GM12873 (cell line): ENCODE data around the gene FRRS1.
A peak's percentile ranks its signal among the peaks of the same experiment; 100 is the strongest.

Experiments used
- TF ChIP-seq, protein P1 (sequence below): IDR thresholded peaks from 2 replicates; pipeline ENCODE4 v1.5.1; 2012; ENCODE audit warnings: low read depth, mild to moderate bottlenecking, moderate library complexity, low read length, control low read depth; ENCODE audit not compliant: insufficient read depth; ENCODE audit errors: missing control alignments

FRRS1 gene

GRCh38 chr1:99745061-99745460, 21.4 kb downstream of the FRRS1 start:
- TF ChIP-seq, protein P1, sequence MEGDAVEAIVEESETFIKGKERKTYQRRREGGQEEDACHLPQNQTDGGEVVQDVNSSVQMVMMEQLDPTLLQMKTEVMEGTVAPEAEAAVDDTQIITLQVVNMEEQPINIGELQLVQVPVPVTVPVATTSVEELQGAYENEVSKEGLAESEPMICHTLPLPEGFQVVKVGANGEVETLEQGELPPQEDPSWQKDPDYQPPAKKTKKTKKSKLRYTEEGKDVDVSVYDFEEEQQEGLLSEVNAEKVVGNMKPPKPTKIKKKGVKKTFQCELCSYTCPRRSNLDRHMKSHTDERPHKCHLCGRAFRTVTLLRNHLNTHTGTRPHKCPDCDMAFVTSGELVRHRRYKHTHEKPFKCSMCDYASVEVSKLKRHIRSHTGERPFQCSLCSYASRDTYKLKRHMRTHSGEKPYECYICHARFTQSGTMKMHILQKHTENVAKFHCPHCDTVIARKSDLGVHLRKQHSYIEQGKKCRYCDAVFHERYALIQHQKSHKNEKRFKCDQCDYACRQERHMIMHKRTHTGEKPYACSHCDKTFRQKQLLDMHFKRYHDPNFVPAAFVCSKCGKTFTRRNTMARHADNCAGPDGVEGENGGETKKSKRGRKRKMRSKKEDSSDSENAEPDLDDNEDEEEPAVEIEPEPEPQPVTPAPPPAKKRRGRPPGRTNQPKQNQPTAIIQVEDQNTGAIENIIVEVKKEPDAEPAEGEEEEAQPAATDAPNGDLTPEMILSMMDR = no peak

DNA sequence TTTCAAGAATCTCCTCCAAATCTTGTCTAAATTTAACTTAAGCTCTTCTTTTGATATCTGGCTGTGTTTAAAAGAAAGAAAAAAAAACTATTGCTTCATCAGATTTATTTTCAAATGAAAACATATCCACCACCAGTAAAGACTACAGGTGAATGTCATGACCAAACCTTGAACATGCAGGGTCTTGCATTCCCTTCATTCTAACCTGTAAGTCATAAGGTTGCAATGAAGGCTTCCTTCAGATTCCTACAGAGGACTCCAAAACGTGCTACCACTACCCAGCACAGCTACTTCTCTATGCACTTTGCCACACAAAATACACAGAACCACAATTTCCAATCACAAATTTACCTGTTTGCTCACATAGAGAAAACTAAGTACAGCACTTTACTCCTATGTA, 26.3 kb downstream of the FRRS1 start:
- TF ChIP-seq, protein P1 = no peak

DNA sequence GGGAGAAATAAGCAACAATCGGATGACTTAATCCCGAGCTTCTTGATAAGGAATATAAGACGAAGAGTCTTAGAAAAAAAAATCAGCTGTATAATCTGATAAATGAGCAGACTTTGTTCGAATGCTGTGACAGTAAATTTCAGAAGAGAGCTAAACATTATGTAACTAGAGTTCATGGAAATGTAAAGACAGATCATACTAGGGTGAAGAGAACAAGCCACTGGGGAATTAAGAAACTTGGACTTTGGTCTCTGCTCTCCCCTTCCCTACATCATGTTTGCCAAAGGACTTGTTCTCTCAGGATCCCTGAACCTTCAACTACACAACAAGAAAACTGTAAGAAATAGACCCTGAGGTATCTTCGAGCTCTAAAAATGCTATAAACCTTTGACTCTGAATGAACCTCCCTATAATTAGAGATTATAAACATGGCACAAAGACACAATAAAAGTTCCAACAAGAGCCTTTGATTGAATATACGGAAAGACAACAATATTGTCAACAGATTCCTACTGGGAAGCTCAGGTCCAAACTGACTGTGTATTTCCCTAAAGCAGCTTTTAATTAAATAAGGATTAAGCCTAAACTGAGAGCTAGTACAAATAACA, 27.5 kb downstream of the FRRS1 start:
- TF ChIP-seq, protein P1 = no peak

DNA sequence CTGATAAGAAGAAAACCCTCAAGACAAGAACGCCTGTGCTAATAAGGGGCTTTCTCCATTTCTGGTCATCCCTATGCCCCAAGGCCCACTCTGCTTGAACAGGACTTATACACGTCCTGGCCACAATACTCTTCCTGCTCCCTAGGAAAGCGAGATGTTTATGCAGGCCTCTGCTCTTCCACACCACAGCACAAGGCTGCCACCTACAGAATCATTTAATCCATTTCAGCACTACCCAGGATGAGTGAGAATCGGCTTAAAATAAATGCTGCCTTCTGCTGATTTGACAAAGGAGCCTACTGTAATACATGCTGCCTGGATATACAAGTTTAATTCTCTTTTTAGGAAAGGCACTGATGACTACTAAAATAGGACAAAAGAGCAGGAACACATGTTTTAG, 29.4 kb downstream of the FRRS1 start:
- TF ChIP-seq, protein P1 = peak; percentile 28

DNA sequence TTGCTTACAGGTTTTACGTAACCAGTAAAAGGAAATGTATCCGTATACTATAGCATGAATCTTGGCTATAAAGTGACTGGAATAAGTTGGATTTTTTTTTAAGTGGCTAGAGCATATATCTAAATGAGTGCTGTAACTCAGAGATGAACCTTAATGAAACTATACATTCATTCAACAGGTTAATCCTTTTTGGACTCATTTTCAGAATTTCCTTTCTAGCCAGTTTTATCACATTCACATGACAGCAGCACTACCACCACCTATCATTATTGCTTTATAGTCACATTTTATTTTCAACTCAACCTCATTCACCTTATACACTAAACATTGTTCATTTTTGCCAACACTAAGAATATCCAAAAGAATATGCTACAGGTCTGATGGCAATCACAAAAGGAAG, 30.6 kb downstream of the FRRS1 start:
- TF ChIP-seq, protein P1 = no peak

GRCh38 chr1:99731384-99731783, 35.1 kb downstream of the FRRS1 start:
- TF ChIP-seq, protein P1 = no peak

GRCh38 chr1:99728494-99729235, 37.8 kb downstream of the FRRS1 start:
- TF ChIP-seq, protein P1 = peak; percentile 57
